H9 (cell line): Measurements from ENCODE around the gene OR11H6. TPM values are rescaled to one million over a fixed set of nuclear protein-coding genes. Genes with fewer than 3 reads are reported as not detected.

ENCODE experiments used
- DNase-seq: peaks from one replicate; pipeline ENCODE4 v3.0.0-alpha.2; 2017
- H2AFZ ChIP-seq: one replicate; pipeline ENCODE4 v1.6.1; 2013; ENCODE audit warnings: mild to moderate bottlenecking, low read length, control low read depth, moderate library complexity
- H2AK5ac ChIP-seq: 2 replicates; pipeline ENCODE4 v1.6.1; 2013; ENCODE audit warnings: low read length, control low read depth, mixed read lengths; ENCODE audit not compliant: insufficient read length
- H2BK120ac ChIP-seq: one replicate; pipeline ENCODE4 v1.6.1; 2013; ENCODE audit warnings: low read depth, mild to moderate bottlenecking, low read length, control low read depth, inconsistent platforms; ENCODE audit not compliant: poor library complexity, severe bottlenecking
- H2BK12ac ChIP-seq: 2 replicates; pipeline ENCODE4 v1.6.1; 2013; ENCODE audit warnings: low read length, control low read depth, mixed read lengths, low read depth; ENCODE audit not compliant: insufficient read length
- H2BK15ac ChIP-seq: 2 replicates; pipeline ENCODE4 v1.6.1; 2013; ENCODE audit warnings: low read depth, low read length, control low read depth
- H2BK20ac ChIP-seq: one replicate; pipeline ENCODE4 v1.6.1; 2013; ENCODE audit warnings: low read depth, mild to moderate bottlenecking, low read length, control low read depth, inconsistent platforms; ENCODE audit not compliant: poor library complexity, severe bottlenecking
- H2BK5ac ChIP-seq: 2 replicates; pipeline ENCODE4 v1.6.1; 2013; ENCODE audit warnings: low read length, control low read depth, mixed read lengths; ENCODE audit not compliant: insufficient read length
- H3K14ac ChIP-seq: 2 replicates; pipeline ENCODE4 v1.6.1; 2013; ENCODE audit warnings: low read length, control low read depth; ENCODE audit not compliant: insufficient read depth
- H3K18ac ChIP-seq: 2 replicates; pipeline ENCODE4 v1.6.1; 2013; ENCODE audit warnings: low read depth, mild to moderate bottlenecking, mixed read lengths, low read length, control low read depth; ENCODE audit not compliant: insufficient read length
- H3K23ac ChIP-seq: 2 replicates; pipeline ENCODE4 v1.6.1; 2013; ENCODE audit warnings: low read length, control low read depth, mixed read lengths, low read depth; ENCODE audit not compliant: insufficient read length
- H3K23me2 ChIP-seq: 2 replicates; pipeline ENCODE4 v1.6.1; 2013; ENCODE audit warnings: low read depth, mild to moderate bottlenecking, mixed read lengths, low read length, control low read depth; ENCODE audit not compliant: insufficient read length, poor library complexity, severe bottlenecking
- H3K27ac ChIP-seq: 2 replicates; pipeline ENCODE4 v1.5.1; 2013; ENCODE audit warnings: low read length, control low read depth, mixed read lengths, low read depth; ENCODE audit not compliant: insufficient read length
- H3K27me3 ChIP-seq: 2 replicates; pipeline ENCODE4 v1.6.1; 2013; ENCODE audit warnings: low read length, control low read depth, inconsistent platforms; ENCODE audit not compliant: insufficient read depth
- H3K4ac ChIP-seq: 2 replicates; pipeline ENCODE4 v1.6.1; 2013; ENCODE audit warnings: low read depth, mild to moderate bottlenecking, control low read depth, inconsistent platforms, low read length, moderate library complexity
- H3K4me1 ChIP-seq: 2 replicates; pipeline ENCODE4 v1.6.1; 2013; ENCODE audit warnings: low read length, control low read depth, inconsistent platforms; ENCODE audit not compliant: insufficient read depth
- H3K4me2 ChIP-seq: 2 replicates; pipeline ENCODE4 v1.6.1; 2013; ENCODE audit warnings: low read length, control low read depth, mixed read lengths; ENCODE audit not compliant: insufficient read length, insufficient read depth
- H3K56ac ChIP-seq: 2 replicates; pipeline ENCODE4 v1.6.1; 2013; ENCODE audit warnings: low read depth, mild to moderate bottlenecking, mixed read lengths, low read length, control low read depth; ENCODE audit not compliant: insufficient read length
- H3K79me1 ChIP-seq: 2 replicates; pipeline ENCODE4 v1.6.1; 2013; ENCODE audit warnings: low read depth, mild to moderate bottlenecking, moderate library complexity, low read length, control low read depth, inconsistent platforms; ENCODE audit not compliant: insufficient read depth, poor library complexity, severe bottlenecking
- H3K79me2 ChIP-seq: 2 replicates; pipeline ENCODE4 v1.6.1; 2013; ENCODE audit warnings: low read length, control low read depth, inconsistent platforms; ENCODE audit not compliant: insufficient read depth
- H3K9ac ChIP-seq: 2 replicates; pipeline ENCODE4 v1.6.1; 2013; ENCODE audit warnings: low read length, control low read depth, mixed read lengths; ENCODE audit not compliant: insufficient read length; ENCODE audit errors: extremely low read depth
- H3K9me3 ChIP-seq: one replicate; pipeline ENCODE4 v1.6.1; 2013; ENCODE audit warnings: low read depth, low read length, inconsistent platforms; ENCODE audit not compliant: control insufficient read depth
- H3T11ph ChIP-seq: one replicate; pipeline ENCODE4 v1.6.1; 2013; ENCODE audit warnings: mild to moderate bottlenecking, low read length, control low read depth, inconsistent platforms
- H4K20me1 ChIP-seq: one replicate; pipeline ENCODE4 v1.6.1; 2013; ENCODE audit not compliant: control insufficient read depth, insufficient read length, insufficient read depth
- H4K5ac ChIP-seq: 2 replicates; pipeline ENCODE4 v1.6.1; 2013; ENCODE audit warnings: low read depth, mild to moderate bottlenecking, mixed read lengths, low read length, control low read depth; ENCODE audit not compliant: insufficient read length
- H4K8ac ChIP-seq: replicated peaks from 2 replicates; pipeline ENCODE4 v1.6.1; 2013; ENCODE audit warnings: low read length, control low read depth, mixed read lengths, low read depth; ENCODE audit not compliant: insufficient read length
- H4K91ac ChIP-seq: 2 replicates; pipeline ENCODE4 v1.6.1; 2013; ENCODE audit warnings: low read depth, mild to moderate bottlenecking, moderate library complexity, mixed read lengths, low read length, control low read depth; ENCODE audit not compliant: insufficient read length
- H3K27ac Mint-ChIP-seq, 3 experiments: 2 replicates in 2 of 3; 3 replicates in 1 of 3; pipeline ENCODE4 v1.8.0; 2020 to 2021; ENCODE audit warnings: mixed read lengths in 3 of 3, mild to moderate bottlenecking in 1 of 3, moderate library complexity in 1 of 3
- H3K27me3 Mint-ChIP-seq: 2 replicates; pipeline ENCODE4 v1.8.0; 2021; ENCODE audit warnings: low read depth, mild to moderate bottlenecking, moderate library complexity, mixed read lengths
- H3K36me3 Mint-ChIP-seq, 3 experiments: 2 replicates in 2 of 3; 3 replicates in 1 of 3; pipeline ENCODE4 v1.8.0; 2020 to 2021; ENCODE audit warnings: low read depth in 3 of 3, mixed read lengths in 3 of 3; ENCODE audit not compliant: insufficient read depth in 1 of 3
- H3K4me1 Mint-ChIP-seq, 2 experiments: 2 replicates each; pipeline ENCODE4 v1.8.0; 2020; ENCODE audit warnings: mixed read lengths in 2 of 2
- H3K4me3 Mint-ChIP-seq, 2 experiments: 2 replicates in 1 of 2; 3 replicates in 1 of 2; pipeline ENCODE4 v1.8.0; 2020 to 2021; ENCODE audit warnings: mild to moderate bottlenecking in 2 of 2, mixed read lengths in 2 of 2, moderate library complexity in 1 of 2
- H3K9me3 Mint-ChIP-seq, 2 experiments: 2 replicates in 1 of 2; 3 replicates in 1 of 2; pipeline ENCODE4 v1.8.0; 2020; ENCODE audit warnings: mild to moderate bottlenecking in 2 of 2, mixed read lengths in 2 of 2, moderate library complexity in 1 of 2
- WGBS: extraction: QIAGEN DNeasy Blood & Tissue Kit; methylation state at CpG from one replicate; pipeline ENCODE4 v1.1.7; 2013; ENCODE audit warnings: missing lambda C conversion rate, low lambda C conversion rate, mixed read lengths; ENCODE audit not compliant: insufficient read length; ENCODE audit errors: extremely low coverage; 5-methylcytosine and 5-hydroxymethylcytosine counted together
- total RNA-seq: library from RNA; stranded (reverse); gene quantifications from 2 replicates; pipeline ENCODE4 v1.2.1, GENCODE V29; 2021
- TF ChIP-seq, protein P1 (sequence below): fragments of 200-600 bp; sonication (generic); conservative IDR thresholded peaks from 3 replicates; pipeline ENCODE4 v1.8.0; 2021; ENCODE audit warnings: antibody characterized with exemption, mild to moderate bottlenecking

The OR11H6 gene
- total RNA-seq, 1 experiment from 2014 or later, result not detected

- no CpG with 5 or more reads among the region's 4 CpGs for WGBS
These were observed 4.5 kb upstream of the OR11H6 start for GRCh38 chr14:20219033-20219432.

More at GRCh38 chr14:20219033-20219432, 4.5 kb upstream of the OR11H6 start:
- no peak overlapping the region for H3T11ph ChIP-seq
- no peak overlapping the region for H2BK12ac ChIP-seq
- no peak overlapping the region for H3K4ac ChIP-seq
- DNase-seq, result no peak
- no peak overlapping the region for H3K9ac ChIP-seq
- H3K9me3 ChIP-seq, result peaks cover 49% of the 10 kb centered on the region
- H3K14ac ChIP-seq, result no peak overlapping the region
- H4K8ac ChIP-seq, result no peak overlapping the region
- no peaks in the 10 kb centered on the region for H3K79me1 ChIP-seq
- no peak overlapping the region for H3K56ac ChIP-seq
- Mint-ChIP-seq H3K4me1 (no peaks in the 10 kb centered on the region), H3K27ac (no peak overlapping the region), H3K36me3 (peaks cover 6 to 21% (median 9%) of the 10 kb centered on the region in 3 experiments; a peak in 4 of 7 replicates), H3K9me3 (peaks cover 84 to 90% of the 10 kb centered on the region in 2 experiments), H3K27me3 (no peaks in the 10 kb centered on the region; the same call in none of the 2 replicates), H3K4me3 (no peak overlapping the region)
- TF ChIP-seq, protein P1, sequence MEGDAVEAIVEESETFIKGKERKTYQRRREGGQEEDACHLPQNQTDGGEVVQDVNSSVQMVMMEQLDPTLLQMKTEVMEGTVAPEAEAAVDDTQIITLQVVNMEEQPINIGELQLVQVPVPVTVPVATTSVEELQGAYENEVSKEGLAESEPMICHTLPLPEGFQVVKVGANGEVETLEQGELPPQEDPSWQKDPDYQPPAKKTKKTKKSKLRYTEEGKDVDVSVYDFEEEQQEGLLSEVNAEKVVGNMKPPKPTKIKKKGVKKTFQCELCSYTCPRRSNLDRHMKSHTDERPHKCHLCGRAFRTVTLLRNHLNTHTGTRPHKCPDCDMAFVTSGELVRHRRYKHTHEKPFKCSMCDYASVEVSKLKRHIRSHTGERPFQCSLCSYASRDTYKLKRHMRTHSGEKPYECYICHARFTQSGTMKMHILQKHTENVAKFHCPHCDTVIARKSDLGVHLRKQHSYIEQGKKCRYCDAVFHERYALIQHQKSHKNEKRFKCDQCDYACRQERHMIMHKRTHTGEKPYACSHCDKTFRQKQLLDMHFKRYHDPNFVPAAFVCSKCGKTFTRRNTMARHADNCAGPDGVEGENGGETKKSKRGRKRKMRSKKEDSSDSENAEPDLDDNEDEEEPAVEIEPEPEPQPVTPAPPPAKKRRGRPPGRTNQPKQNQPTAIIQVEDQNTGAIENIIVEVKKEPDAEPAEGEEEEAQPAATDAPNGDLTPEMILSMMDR, result no peak
- H2BK5ac ChIP-seq, result no peak overlapping the region
- no peaks in the 10 kb centered on the region for H4K20me1 ChIP-seq
- no peak overlapping the region for H2AFZ ChIP-seq
- no peaks in the 10 kb centered on the region for H3K23me2 ChIP-seq
- no peak overlapping the region for H2BK20ac ChIP-seq
- H3K27ac ChIP-seq, result no peak overlapping the region
- H2BK120ac ChIP-seq, result no peak overlapping the region
- no peak overlapping the region for H3K18ac ChIP-seq
- H3K79me2 ChIP-seq, result no peaks in the 10 kb centered on the region
- H3K4me2 ChIP-seq, result no peak overlapping the region
- no peaks in the 10 kb centered on the region for H3K4me1 ChIP-seq
- no peak overlapping the region for H3K23ac ChIP-seq
- H2AK5ac ChIP-seq, result no peak overlapping the region
- no peak overlapping the region for H4K91ac ChIP-seq
- H4K5ac ChIP-seq, result no peak overlapping the region
- H2BK15ac ChIP-seq, result no peak overlapping the region
- H3K27me3 ChIP-seq, result no peaks in the 10 kb centered on the region
